ENCODE measurements around the gene USP47. TPM values are rescaled to one million over a fixed set of nuclear protein-coding genes. Genes with fewer than 3 reads are reported as not detected.

Gene USP47
- total RNA-seq, 4 donors from 2014 or later, result 50.3 to 83.0 (median 69.6) TPM

DNA sequence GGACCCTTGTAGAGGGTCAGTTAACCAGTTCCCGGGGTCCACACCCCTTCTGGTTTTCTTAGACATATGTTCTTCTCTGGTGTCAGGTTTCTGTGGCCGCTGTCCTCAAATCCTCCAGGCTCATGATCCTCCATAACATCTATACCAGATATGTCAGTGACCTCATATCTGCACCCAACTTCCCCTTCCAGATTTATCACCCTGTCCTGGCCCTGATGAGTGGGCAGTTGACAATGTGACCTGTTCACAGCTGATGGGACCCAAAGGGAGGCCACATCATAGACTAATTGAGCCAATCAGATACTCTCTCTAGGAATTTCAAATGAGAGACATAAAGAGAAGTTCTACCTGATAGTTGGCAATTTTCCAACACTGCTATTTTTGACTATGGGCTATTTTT lies 161.6 kb downstream of the USP47 start:
- intact Hi-C loops (cut with DNase I; ENCODE audit: low total_unique reads), result no loop called here
- no peak overlapping the region for H3K4me3 ChIP-seq (ENCODE audit: low read depth, poor library complexity, severe bottlenecking)
- no peak for DNase-seq (ENCODE audit: low spot score in 2 of 2)
- WGBS, 2 donors, result 94 to 100% methylated on average over 2 of the region's 2 CpGs
- TF ChIP-seq POLR2A (IDR thresholded peaks at IDR 0.05), result no peak
- TF ChIP-seq, protein P1, sequence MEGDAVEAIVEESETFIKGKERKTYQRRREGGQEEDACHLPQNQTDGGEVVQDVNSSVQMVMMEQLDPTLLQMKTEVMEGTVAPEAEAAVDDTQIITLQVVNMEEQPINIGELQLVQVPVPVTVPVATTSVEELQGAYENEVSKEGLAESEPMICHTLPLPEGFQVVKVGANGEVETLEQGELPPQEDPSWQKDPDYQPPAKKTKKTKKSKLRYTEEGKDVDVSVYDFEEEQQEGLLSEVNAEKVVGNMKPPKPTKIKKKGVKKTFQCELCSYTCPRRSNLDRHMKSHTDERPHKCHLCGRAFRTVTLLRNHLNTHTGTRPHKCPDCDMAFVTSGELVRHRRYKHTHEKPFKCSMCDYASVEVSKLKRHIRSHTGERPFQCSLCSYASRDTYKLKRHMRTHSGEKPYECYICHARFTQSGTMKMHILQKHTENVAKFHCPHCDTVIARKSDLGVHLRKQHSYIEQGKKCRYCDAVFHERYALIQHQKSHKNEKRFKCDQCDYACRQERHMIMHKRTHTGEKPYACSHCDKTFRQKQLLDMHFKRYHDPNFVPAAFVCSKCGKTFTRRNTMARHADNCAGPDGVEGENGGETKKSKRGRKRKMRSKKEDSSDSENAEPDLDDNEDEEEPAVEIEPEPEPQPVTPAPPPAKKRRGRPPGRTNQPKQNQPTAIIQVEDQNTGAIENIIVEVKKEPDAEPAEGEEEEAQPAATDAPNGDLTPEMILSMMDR (IDR thresholded peaks at IDR 0.05), result no peak

DNA sequence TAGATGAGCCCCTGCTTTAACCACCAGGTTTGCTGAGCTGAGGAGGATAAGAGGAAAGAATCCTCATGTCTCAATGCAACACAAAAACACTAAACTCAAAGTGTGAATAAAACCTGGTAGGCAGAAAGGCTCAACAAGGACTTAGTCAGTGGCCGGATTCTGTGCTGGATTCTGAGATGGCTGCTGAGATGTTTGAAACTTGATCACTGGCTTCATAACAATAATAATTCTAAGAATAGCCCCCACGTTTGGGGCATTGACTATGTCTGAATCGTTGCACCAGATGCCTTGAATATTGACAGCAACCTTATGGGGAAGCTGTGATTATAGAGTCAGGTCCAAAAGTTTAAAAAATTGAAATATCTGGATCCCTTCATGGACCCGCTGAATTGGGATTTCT lies 162.0 kb downstream of the USP47 start:
- TF ChIP-seq, protein P1 (IDR thresholded peaks at IDR 0.05), result no peak
- TF ChIP-seq POLR2A (IDR thresholded peaks at IDR 0.05), result no peak
- no peak overlapping the region for H3K4me3 ChIP-seq (ENCODE audit: low read depth, poor library complexity, severe bottlenecking)
- intact Hi-C loops (cut with DNase I; ENCODE audit: low total_unique reads), result no loop called here
- DNase-seq (ENCODE audit: low spot score in 2 of 2), result peak in 1 of 2 donors; percentile 3
- 79 to 85% methylated on average over 4 of the region's 4 CpGs for WGBS, 2 donors

- intact Hi-C loops (cut with DNase I; ENCODE audit: low total_unique reads), result no loop called here
- WGBS, 2 donors, result 62% methylated on average over 4 of the region's 4 CpGs
- H3K4me3 ChIP-seq (ENCODE audit: low read depth, poor library complexity, severe bottlenecking), result no peak overlapping the region
- TF ChIP-seq, protein P1 (IDR thresholded peaks at IDR 0.05), result no peak
- TF ChIP-seq POLR2A (IDR thresholded peaks at IDR 0.05), result no peak
- DNase-seq (ENCODE audit: low spot score in 2 of 2), result no peak
These were observed 163.3 kb downstream of the USP47 start for GRCh38 chr11:12005061-12005460.

DNA sequence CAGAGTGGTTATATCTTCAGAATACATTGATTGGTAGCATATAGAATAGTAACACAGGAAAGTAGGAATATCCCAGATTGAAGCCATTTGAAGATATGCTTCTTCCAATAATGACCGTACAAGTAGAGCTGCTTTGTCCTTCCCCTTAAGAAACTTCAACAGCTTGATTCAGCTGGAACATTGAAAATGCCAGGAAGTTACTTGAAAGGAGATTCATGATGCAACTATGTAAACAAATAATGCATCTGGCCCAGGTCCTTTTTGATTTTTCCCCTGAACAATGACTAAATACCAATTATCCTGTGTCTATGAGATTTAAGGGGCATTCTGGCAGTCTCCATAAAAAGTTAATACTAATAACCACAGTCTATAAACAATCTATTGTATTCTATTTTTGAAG lies 163.7 kb downstream of the USP47 start:
- TF ChIP-seq POLR2A (IDR thresholded peaks at IDR 0.05), result no peak
- TF ChIP-seq, protein P1 (IDR thresholded peaks at IDR 0.05), result no peak
- intact Hi-C loops (cut with DNase I; ENCODE audit: low total_unique reads), result no loop called here
- 50 to 57% methylated on average over 1 of the region's 1 CpG for WGBS, 2 donors
- DNase-seq (ENCODE audit: low spot score in 2 of 2), result no peak
- no peak overlapping the region for H3K4me3 ChIP-seq (ENCODE audit: low read depth, poor library complexity, severe bottlenecking)

DNA sequence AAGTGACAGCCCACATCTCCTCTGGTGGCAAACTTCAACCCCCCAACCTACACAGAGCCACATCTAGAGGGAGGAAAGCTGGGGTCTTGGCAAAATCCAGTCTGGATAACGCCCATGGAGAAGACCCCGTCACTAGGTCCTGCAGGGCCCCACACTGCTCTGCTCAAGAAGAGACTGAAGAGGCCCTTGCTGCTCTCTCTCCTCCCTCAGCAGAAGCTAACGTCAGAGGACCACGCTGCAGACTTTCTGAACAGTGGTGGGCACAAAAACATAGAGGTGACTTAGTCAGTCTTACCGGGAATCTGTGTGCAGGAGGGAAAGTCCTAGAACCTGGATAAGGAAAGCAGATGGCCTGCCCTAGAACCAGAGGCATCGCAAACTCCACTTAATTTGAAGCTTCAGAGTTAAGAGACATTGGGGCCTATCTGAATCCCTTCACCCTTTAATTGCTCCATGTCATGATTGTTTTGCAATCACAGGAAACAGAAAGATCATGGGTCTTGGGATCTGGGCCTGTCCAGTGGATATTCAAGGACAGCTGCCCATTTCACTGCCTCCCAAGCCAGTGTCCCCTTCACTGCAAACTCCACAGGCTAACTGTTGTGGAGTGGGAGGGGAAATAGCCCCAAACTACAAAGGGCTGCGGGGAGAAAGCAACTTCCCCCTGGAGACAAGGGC lies 164.9 kb downstream of the USP47 start:
- no peak overlapping the region for H3K4me3 ChIP-seq (ENCODE audit: low read depth, poor library complexity, severe bottlenecking)
- 84 to 89% methylated on average over 7 of the region's 7 CpGs for WGBS, 2 donors
- intact Hi-C loops (cut with DNase I; ENCODE audit: low total_unique reads), result no loop called here

More for the DNA sequence above, 164.9 kb downstream of the USP47 start:
- peak in 1 of 2 donors; percentile 68 for DNase-seq (ENCODE audit: low spot score in 2 of 2)
- TF ChIP-seq, protein P1 (IDR thresholded peaks at IDR 0.05), result no peak
- TF ChIP-seq POLR2A (IDR thresholded peaks at IDR 0.05), result no peak

All from lower leg skin (tissue), 4 donors.